Trophoblast cell (in vitro differentiated cells and primary cell): ENCODE data around the gene PDE4D.

ENCODE experiments used
- DNase-seq, 2 donors: peaks; one replicate each; pipeline ENCODE4 v3.0.0-alpha.2; 2016
- H2AFZ ChIP-seq: 2 replicates; pipeline ENCODE4 v1.6.1; 2013; ENCODE audit warnings: low read length, moderate library complexity, mild to moderate bottlenecking; ENCODE audit not compliant: insufficient read depth, poor library complexity
- H2AK5ac ChIP-seq: 2 replicates; pipeline ENCODE4 v1.6.1; 2013; ENCODE audit warnings: mild to moderate bottlenecking, low read length
- H2BK120ac ChIP-seq: 2 replicates; pipeline ENCODE4 v1.6.1; 2013; ENCODE audit warnings: low read length, mild to moderate bottlenecking, moderate library complexity; ENCODE audit not compliant: insufficient read depth, poor library complexity
- H2BK12ac ChIP-seq: 2 replicates; pipeline ENCODE4 v1.6.1; 2013; ENCODE audit warnings: mild to moderate bottlenecking, low read length, moderate library complexity
- H2BK5ac ChIP-seq: 2 replicates; pipeline ENCODE4 v1.6.1; 2013; ENCODE audit warnings: low read length, low read depth, moderate library complexity, mild to moderate bottlenecking; ENCODE audit not compliant: poor library complexity
- H3K14ac ChIP-seq: 2 replicates; pipeline ENCODE4 v1.6.1; 2013; ENCODE audit warnings: mild to moderate bottlenecking, low read length
- H3K18ac ChIP-seq: 2 replicates; pipeline ENCODE4 v1.6.1; 2013; ENCODE audit warnings: mild to moderate bottlenecking, low read length
- H3K23ac ChIP-seq: 2 replicates; pipeline ENCODE4 v1.6.1; 2013; ENCODE audit warnings: low read length
- H3K27ac ChIP-seq: 2 replicates; pipeline ENCODE4 v1.5.1; 2013; ENCODE audit warnings: low read depth, mild to moderate bottlenecking, inconsistent platforms, low read length, moderate library complexity
- H3K27me3 ChIP-seq: 2 replicates; pipeline ENCODE4 v1.6.1; 2013; ENCODE audit warnings: inconsistent platforms, mild to moderate bottlenecking, low read length, moderate library complexity; ENCODE audit not compliant: insufficient read depth
- H3K36me3 ChIP-seq, 2 experiments: 1 replicate in 1 of 2; 2 replicates in 1 of 2; pipeline ENCODE4 v1.6.1; 2013; ENCODE audit warnings: low read length in 2 of 2, mild to moderate bottlenecking in 2 of 2, moderate library complexity in 1 of 2; ENCODE audit not compliant: insufficient read depth in 2 of 2, control insufficient read depth in 1 of 2
- H3K4ac ChIP-seq: 2 replicates; pipeline ENCODE4 v1.6.1; 2013; ENCODE audit warnings: low read depth, mild to moderate bottlenecking, low read length, moderate library complexity
- H3K4me1 ChIP-seq, 2 experiments: 1 replicate in 1 of 2; 2 replicates in 1 of 2; pipeline ENCODE4 v1.6.1; 2013; ENCODE audit warnings: low read length in 2 of 2, mild to moderate bottlenecking in 2 of 2, moderate library complexity in 1 of 2; ENCODE audit not compliant: insufficient read depth in 2 of 2, control insufficient read depth in 1 of 2
- H3K4me2 ChIP-seq: 2 replicates; pipeline ENCODE4 v1.6.1; 2013; ENCODE audit warnings: inconsistent platforms, mild to moderate bottlenecking, low read length, moderate library complexity
- H3K4me3 ChIP-seq: 2 replicates; pipeline ENCODE4 v1.5.1; 2013; ENCODE audit warnings: mild to moderate bottlenecking, low read depth, low read length, inconsistent platforms
- H3K79me1 ChIP-seq: one replicate; pipeline ENCODE4 v1.6.1; 2013; ENCODE audit warnings: low read length
- H3K79me2 ChIP-seq: 2 replicates; pipeline ENCODE4 v1.6.1; 2013; ENCODE audit warnings: low read length, mild to moderate bottlenecking; ENCODE audit not compliant: control insufficient read depth, insufficient read depth, poor library complexity
- H3K9ac ChIP-seq: 2 replicates; pipeline ENCODE4 v1.6.1; 2013; ENCODE audit warnings: mild to moderate bottlenecking, low read length
- H3K9me3 ChIP-seq: 2 replicates; pipeline ENCODE4 v1.6.1; 2013; ENCODE audit warnings: low read depth, mild to moderate bottlenecking, control low read depth, inconsistent platforms, low read length; ENCODE audit not compliant: insufficient read depth
- H4K12ac ChIP-seq: 2 replicates; pipeline ENCODE4 v1.6.1; 2013; ENCODE audit warnings: low read depth, mild to moderate bottlenecking, low read length, moderate library complexity
- H4K8ac ChIP-seq: 2 replicates; pipeline ENCODE4 v1.6.1; 2013; ENCODE audit warnings: low read depth, mild to moderate bottlenecking, low read length, moderate library complexity
- H4K91ac ChIP-seq: one replicate; pipeline ENCODE4 v1.6.1; 2013; ENCODE audit warnings: low read depth, mild to moderate bottlenecking, low read length, moderate library complexity
- WGBS: extraction: QIAGEN DNeasy Blood & Tissue Kit; methylation state at CpG from one replicate; pipeline ENCODE4 v1.1.7; 2013; ENCODE audit warnings: missing lambda C conversion rate; ENCODE audit not compliant: insufficient read length, insufficient coverage; ENCODE audit errors: extremely low coverage; 5-methylcytosine and 5-hydroxymethylcytosine counted together

Gene PDE4D

GRCh38 chr5:59873113-59873512 is 20.4 kb downstream of the PDE4D start:
- WGBS, result no CpG with 5 or more reads among the region's 2 CpGs
- H3K27me3 ChIP-seq, result no peaks in the 10 kb centered on the region
- peak; percentile 15 to 68 for DNase-seq
- peaks cover 3% of the 10 kb centered on the region for H3K79me1 ChIP-seq
- H3K18ac ChIP-seq, result no peak overlapping the region
- no peak overlapping the region for H4K12ac ChIP-seq
- H3K4ac ChIP-seq, result no peak overlapping the region
- H3K9me3 ChIP-seq, result no peaks in the 10 kb centered on the region
- no peaks in the 10 kb centered on the region for H3K79me2 ChIP-seq
- H4K91ac ChIP-seq, result peak overlapping the region; percentile 28
- H3K4me1 ChIP-seq, result peaks cover 3 to 4% of the 10 kb centered on the region in 2 experiments
- H2BK5ac ChIP-seq, result peak overlapping the region; percentile 59
- H3K23ac ChIP-seq, result no peak overlapping the region
- peak overlapping the region; percentile 37 for H4K8ac ChIP-seq
- H3K4me3 ChIP-seq, result no peak overlapping the region
- H2AK5ac ChIP-seq, result no peak overlapping the region
- H2BK12ac ChIP-seq, result no peak overlapping the region
- H3K4me2 ChIP-seq, result no peak overlapping the region
- no peak overlapping the region for H3K9ac ChIP-seq
- peak overlapping the region; percentile 29 for H2BK120ac ChIP-seq
- H3K27ac ChIP-seq, result peak overlapping the region; percentile 78
- no peaks in the 10 kb centered on the region for H3K36me3 ChIP-seq
- H3K14ac ChIP-seq, result no peak overlapping the region
- no peak overlapping the region for H2AFZ ChIP-seq

GRCh38 chr5:59866661-59867060 is 26.9 kb downstream of the PDE4D start:
- H2AK5ac ChIP-seq, result no peak overlapping the region
- H3K36me3 ChIP-seq, result no peaks in the 10 kb centered on the region
- no peak overlapping the region for H3K4me2 ChIP-seq
- no peaks in the 10 kb centered on the region for H3K4me1 ChIP-seq
- no peak overlapping the region for H2BK5ac ChIP-seq
- H3K23ac ChIP-seq, result no peak overlapping the region
- H4K91ac ChIP-seq, result no peak overlapping the region
- no peaks in the 10 kb centered on the region for H3K79me1 ChIP-seq
- H2BK120ac ChIP-seq, result no peak overlapping the region
- no peak overlapping the region for H2BK12ac ChIP-seq
- no peak overlapping the region for H3K9ac ChIP-seq
- no peak overlapping the region for H3K14ac ChIP-seq
- no peaks in the 10 kb centered on the region for H3K27me3 ChIP-seq
- H2AFZ ChIP-seq, result no peak overlapping the region
- no peak overlapping the region for H4K12ac ChIP-seq
- DNase-seq, result no peak
- no peaks in the 10 kb centered on the region for H3K9me3 ChIP-seq
- no peaks in the 10 kb centered on the region for H3K79me2 ChIP-seq
- WGBS, result no CpG with 5 or more reads among the region's 2 CpGs
- no peak overlapping the region for H3K27ac ChIP-seq
- no peak overlapping the region for H4K8ac ChIP-seq
- no peak overlapping the region for H3K4ac ChIP-seq
- no peak overlapping the region for H3K4me3 ChIP-seq
- H3K18ac ChIP-seq, result no peak overlapping the region

DNA sequence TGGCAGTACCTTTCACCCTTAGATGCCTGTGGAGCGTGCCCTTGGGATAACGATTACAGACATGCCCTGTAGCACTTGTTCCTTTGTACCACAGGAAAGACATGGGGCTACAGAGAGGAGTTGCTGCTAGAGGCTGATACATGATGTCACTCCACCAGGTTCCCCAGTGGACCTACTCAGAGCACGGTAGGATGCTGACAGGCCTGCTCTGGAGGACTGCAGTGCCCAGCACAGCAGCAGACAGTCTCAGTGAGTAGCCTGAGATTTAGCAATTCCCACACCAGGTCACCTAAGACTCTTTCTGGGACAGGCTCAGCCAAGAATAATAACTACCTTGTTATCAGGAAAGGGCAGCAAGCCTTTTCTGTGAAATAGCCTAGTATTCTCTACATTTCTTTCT is 28.8 kb downstream of the PDE4D start:
- no peak for DNase-seq
- no peak overlapping the region for H3K4me2 ChIP-seq
- no CpG with 5 or more reads among the region's 3 CpGs for WGBS
- H3K23ac ChIP-seq, result no peak overlapping the region
- no peak overlapping the region for H3K9ac ChIP-seq
- H4K12ac ChIP-seq, result no peak overlapping the region
- no peaks in the 10 kb centered on the region for H3K36me3 ChIP-seq
- H3K18ac ChIP-seq, result no peak overlapping the region
- no peak overlapping the region for H2BK5ac ChIP-seq
- no peaks in the 10 kb centered on the region for H3K9me3 ChIP-seq
- no peak overlapping the region for H2AFZ ChIP-seq
- H4K8ac ChIP-seq, result no peak overlapping the region
- no peaks in the 10 kb centered on the region for H3K79me1 ChIP-seq
- no peaks in the 10 kb centered on the region for H3K27me3 ChIP-seq
- no peak overlapping the region for H2AK5ac ChIP-seq
- no peak overlapping the region for H3K4me3 ChIP-seq
- no peak overlapping the region for H2BK12ac ChIP-seq
- no peak overlapping the region for H2BK120ac ChIP-seq
- no peaks in the 10 kb centered on the region for H3K4me1 ChIP-seq
- no peak overlapping the region for H3K27ac ChIP-seq
- H3K4ac ChIP-seq, result no peak overlapping the region
- no peak overlapping the region for H4K91ac ChIP-seq
- H3K79me2 ChIP-seq, result no peaks in the 10 kb centered on the region
- no peak overlapping the region for H3K14ac ChIP-seq

- H3K4me2 ChIP-seq, result no peak overlapping the region
- no peak overlapping the region for H3K9ac ChIP-seq
- H3K79me1 ChIP-seq, result no peaks in the 10 kb centered on the region
- no peaks in the 10 kb centered on the region for H3K79me2 ChIP-seq
- H2AK5ac ChIP-seq, result no peak overlapping the region
- H3K4me3 ChIP-seq, result no peak overlapping the region
- H2BK12ac ChIP-seq, result no peak overlapping the region
- no peaks in the 10 kb centered on the region for H3K9me3 ChIP-seq
- no peak for DNase-seq
- no peak overlapping the region for H2AFZ ChIP-seq
- no peaks in the 10 kb centered on the region for H3K27me3 ChIP-seq
- H2BK5ac ChIP-seq, result no peak overlapping the region
- no peak overlapping the region for H4K8ac ChIP-seq
- no peak overlapping the region for H3K14ac ChIP-seq
- H3K27ac ChIP-seq, result no peak overlapping the region
- H3K4me1 ChIP-seq, result no peaks in the 10 kb centered on the region
- H3K18ac ChIP-seq, result no peak overlapping the region
- no CpG with 5 or more reads among the region's 5 CpGs for WGBS
- no peak overlapping the region for H3K23ac ChIP-seq
- no peak overlapping the region for H4K91ac ChIP-seq
- H2BK120ac ChIP-seq, result no peak overlapping the region
- H3K36me3 ChIP-seq, result no peaks in the 10 kb centered on the region
- no peak overlapping the region for H4K12ac ChIP-seq
- H3K4ac ChIP-seq, result no peak overlapping the region
These were observed 29.7 kb downstream of the PDE4D start for GRCh38 chr5:59863777-59864176.
